ENCODE measurements around the gene LRP1-AS.

LRP1-AS gene

GRCh38 chr12:57146961-57147944, at the start of gene LRP1-AS:
LRP1-AS (minus strand) TSS chr12:57147619.
- DNase-seq = peak; percentile 72

- DNase-seq = no peak
These were observed 49.5 kb upstream of the LRP1-AS start for GRCh38 chr12:57196956-57197355.

- DNase-seq = no peak
These were observed 49.0 kb upstream of the LRP1-AS start for GRCh38 chr12:57196439-57196838.

- DNase-seq = no peak
These were observed 48.4 kb upstream of the LRP1-AS start for GRCh38 chr12:57195611-57196371.

- no peak for DNase-seq
These were observed 47.8 kb upstream of the LRP1-AS start for GRCh38 chr12:57195186-57195585.

GRCh38 chr12:57194253-57194652, 46.8 kb upstream of the LRP1-AS start:
- DNase-seq = no peak

GRCh38 chr12:57193706-57194245, 46.4 kb upstream of the LRP1-AS start:
- no peak for DNase-seq

- no peak for DNase-seq
These were observed 45.5 kb upstream of the LRP1-AS start for GRCh38 chr12:57192920-57193319.

GRCh38 chr12:57191410-57191809, 44.0 kb upstream of the LRP1-AS start:
- DNase-seq = no peak

GRCh38 chr12:57190821-57191220, 43.4 kb upstream of the LRP1-AS start:
- no peak for DNase-seq

- no peak for DNase-seq
These were observed 42.6 kb upstream of the LRP1-AS start for GRCh38 chr12:57190037-57190436.

GRCh38 chr12:57188090-57188425, 40.6 kb upstream of the LRP1-AS start:
- DNase-seq = no peak

GRCh38 chr12:57187222-57188089, 40.0 kb upstream of the LRP1-AS start:
- no peak for DNase-seq

GRCh38 chr12:57185906-57186508, 38.6 kb upstream of the LRP1-AS start:
- no peak for DNase-seq

- no peak for DNase-seq
These were observed 38.0 kb upstream of the LRP1-AS start for GRCh38 chr12:57185403-57185802.

- no peak for DNase-seq
These were observed 36.7 kb upstream of the LRP1-AS start for GRCh38 chr12:57183939-57184725.

GRCh38 chr12:57182918-57183575, 35.6 kb upstream of the LRP1-AS start:
- DNase-seq = peak; percentile 67

- no peak for DNase-seq
These were observed 34.2 kb upstream of the LRP1-AS start for GRCh38 chr12:57181561-57182155.

GRCh38 chr12:57181072-57181471, 33.7 kb upstream of the LRP1-AS start:
- DNase-seq = no peak

GRCh38 chr12:57180321-57180989, 33.0 kb upstream of the LRP1-AS start:
- no peak for DNase-seq
